HG02763 (cell line): Measurements from ENCODE around the gene KLK3.
"Not testable (repeated sequence)": the region's sequence is repeated elsewhere in the genome, so short reads cannot be mapped to it uniquely, and the experiment has no call there.

Source experiments
- ATAC-seq: cut with Tn5 transposase; IDR thresholded peaks from one replicate; pipeline ENCODE4 v1.9.1; 2021; ENCODE audit warnings: mild to moderate bottlenecking, moderate library complexity; ENCODE audit not compliant: unreplicated experiment

KLK3 gene

DNA sequence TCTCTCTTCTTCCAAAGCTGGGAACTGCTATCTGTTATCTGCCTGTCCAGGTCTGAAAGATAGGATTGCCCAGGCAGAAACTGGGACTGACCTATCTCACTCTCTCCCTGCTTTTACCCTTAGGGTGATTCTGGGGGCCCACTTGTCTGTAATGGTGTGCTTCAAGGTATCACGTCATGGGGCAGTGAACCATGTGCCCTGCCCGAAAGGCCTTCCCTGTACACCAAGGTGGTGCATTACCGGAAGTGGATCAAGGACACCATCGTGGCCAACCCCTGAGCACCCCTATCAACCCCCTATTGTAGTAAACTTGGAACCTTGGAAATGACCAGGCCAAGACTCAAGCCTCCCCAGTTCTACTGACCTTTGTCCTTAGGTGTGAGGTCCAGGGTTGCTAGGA is 5.1 kb downstream of the KLK3 start:
- no peak for ATAC-seq

DNA sequence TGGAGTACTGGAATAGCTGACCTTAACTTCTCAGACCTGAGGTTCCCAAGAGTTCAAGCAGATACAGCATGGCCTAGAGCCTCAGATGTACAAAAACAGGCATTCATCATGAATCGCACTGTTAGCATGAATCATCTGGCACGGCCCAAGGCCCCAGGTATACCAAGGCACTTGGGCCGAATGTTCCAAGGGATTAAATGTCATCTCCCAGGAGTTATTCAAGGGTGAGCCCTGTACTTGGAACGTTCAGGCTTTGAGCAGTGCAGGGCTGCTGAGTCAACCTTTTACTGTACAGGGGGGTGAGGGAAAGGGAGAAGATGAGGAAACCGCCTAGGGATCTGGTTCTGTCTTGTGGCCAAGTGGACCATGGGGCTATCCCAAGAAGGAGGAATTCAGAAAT is 6.3 kb downstream of the KLK3 start:
- ATAC-seq = no peak

DNA sequence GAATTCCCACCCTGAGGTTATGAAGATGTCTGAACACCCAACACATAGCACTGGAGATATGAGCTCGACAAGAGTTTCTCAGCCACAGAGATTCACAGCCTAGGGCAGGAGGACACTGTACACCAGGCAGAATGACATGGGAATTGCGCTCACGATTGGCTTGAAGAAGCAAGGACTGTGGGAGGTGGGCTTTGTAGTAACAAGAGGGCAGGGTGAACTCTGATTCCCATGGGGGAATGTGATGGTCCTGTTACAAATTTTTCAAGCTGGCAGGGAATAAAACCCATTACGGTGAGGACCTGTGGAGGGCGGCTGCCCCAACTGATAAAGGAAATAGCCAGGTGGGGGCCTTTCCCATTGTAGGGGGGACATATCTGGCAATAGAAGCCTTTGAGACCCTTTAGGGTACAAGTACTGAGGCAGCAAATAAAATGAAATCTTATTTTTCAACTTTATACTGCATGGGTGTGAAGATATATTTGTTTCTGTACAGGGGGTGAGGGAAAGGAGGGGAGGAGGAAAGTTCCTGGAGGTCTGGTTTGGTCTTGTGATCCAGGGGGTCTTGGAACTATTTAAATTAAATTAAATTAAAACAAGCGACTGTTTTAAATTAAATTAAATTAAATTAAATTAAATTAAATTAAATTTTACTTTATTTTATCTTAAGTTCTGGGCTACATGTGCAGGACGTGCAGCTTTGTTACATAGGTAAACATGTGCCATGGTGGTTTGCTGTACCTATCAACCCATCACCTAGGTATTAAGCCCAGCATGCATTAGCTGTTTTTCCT is 7.0 kb downstream of the KLK3 start:
- ATAC-seq = no peak

DNA sequence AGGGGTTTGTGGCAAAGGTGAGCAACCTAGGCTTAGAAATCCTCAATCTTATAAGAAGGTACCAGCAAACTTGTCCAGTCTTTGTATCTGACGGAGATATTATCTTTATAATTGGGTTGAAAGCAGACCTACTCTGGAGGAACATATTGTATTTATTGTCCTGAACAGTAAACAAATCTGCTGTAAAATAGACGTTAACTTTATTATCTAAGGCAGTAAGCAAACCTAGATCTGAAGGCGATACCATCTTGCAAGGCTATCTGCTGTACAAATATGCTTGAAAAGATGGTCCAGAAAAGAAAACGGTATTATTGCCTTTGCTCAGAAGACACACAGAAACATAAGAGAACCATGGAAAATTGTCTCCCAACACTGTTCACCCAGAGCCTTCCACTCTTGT is 14.8 kb downstream of the KLK3 start:
- ATAC-seq = no peak

DNA sequence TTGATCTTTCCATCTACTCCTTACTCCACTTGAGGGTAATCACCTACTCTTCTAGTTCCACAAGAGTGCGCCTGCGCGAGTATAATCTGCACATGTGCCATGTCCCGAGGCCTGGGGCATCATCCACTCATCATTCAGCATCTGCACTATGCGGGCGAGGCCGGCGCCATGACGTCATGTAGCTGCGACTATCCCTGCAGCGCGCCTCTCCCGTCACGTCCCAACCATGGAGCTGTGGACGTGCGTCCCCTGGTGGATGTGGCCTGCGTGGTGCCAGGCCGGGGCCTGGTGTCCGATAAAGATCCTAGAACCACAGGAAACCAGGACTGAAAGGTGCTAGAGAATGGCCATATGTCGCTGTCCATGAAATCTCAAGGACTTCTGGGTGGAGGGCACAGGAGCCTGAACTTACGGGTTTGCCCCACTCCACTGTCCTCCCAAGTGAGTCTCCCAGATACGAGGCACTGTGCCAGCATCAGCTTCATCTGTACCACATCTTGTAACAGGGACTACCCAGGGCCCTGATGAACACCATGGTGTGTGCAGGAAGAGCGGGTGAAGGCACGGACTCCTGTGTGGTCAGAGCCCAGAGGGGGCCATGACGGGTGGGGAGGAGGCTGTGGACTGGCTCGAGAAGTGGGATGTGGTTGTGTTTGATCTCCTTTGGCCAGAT is 15.8 kb downstream of the KLK3 start:
- no peak for ATAC-seq

DNA sequence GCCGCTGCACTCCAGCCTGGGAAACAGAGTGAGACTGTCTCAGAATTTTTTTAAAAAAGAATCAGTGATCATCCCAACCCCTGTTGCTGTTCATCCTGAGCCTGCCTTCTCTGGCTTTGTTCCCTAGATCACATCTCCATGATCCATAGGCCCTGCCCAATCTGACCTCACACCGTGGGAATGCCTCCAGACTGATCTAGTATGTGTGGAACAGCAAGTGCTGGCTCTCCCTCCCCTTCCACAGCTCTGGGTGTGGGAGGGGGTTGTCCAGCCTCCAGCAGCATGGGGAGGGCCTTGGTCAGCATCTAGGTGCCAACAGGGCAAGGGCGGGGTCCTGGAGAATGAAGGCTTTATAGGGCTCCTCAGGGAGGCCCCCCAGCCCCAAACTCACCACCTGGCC is 18.3 kb downstream of the KLK3 start, which contains the start of gene KLK2:
Gene KLK2, plus strand, starts transcription at position 384 of the 400 bp plus-strand sequence. CDS start 35 bp downstream, outside the sequence.
- no peak for ATAC-seq

DNA sequence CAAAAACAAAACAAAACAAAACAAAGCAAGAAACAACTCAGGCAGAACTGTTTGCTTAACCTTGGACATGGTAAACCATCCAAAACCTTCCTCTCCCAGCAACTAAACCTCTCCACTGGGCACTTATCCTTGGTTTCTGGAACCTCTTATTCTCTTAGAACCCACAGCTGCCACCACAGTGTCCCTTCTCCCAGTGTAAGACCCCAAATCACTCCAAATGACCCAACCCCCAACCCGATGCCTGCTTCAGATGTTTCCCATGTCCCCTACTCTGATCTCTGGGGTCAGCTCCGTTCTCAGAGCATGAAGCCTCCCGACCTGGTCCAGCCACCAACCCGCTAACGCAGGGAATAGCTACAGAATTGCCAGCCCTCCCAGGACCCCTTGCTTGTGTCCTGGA is 19.5 kb downstream of the KLK3 start:
- no peak for ATAC-seq

DNA sequence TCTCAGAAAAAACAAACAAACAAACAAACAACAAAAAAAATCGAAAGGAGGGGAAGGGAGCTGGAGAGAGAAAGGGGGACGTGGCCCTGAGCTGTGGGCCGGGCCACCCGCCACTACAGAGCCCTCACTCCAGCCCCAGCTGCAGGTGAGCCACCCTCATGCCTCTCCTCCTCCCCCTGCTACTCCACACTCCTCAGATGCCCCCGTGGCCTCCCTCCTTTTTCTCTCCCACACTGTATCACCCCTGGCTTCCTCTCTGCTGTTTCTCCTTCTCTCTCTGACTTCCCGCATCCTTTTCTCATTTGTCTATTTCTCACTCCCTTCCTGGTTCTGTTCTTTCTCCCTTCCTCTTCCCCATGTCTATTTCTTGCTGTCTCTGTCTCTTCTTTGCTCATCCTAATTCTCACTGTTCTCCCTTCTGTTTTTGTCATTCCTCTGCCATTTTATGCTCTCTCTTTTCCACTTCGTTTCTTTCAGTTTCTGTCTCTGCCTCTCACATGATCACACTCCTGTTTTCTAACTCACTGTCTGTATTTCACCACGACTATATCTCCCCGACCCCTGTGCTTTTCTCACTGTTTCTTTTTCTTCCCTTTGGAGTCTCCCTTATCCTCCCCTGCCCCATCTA is 21.2 kb downstream of the KLK3 start:
- no peak for ATAC-seq

DNA sequence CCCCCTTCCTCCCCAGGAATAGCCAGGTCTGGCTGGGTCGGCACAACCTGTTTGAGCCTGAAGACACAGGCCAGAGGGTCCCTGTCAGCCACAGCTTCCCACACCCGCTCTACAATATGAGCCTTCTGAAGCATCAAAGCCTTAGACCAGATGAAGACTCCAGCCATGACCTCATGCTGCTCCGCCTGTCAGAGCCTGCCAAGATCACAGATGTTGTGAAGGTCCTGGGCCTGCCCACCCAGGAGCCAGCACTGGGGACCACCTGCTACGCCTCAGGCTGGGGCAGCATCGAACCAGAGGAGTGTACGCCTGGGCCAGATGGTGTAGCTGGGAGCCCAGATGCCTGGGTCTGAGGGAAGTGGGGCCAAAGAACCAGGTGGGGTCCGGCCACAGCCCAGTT is 21.7 kb downstream of the KLK3 start:
- ATAC-seq = no peak

DNA sequence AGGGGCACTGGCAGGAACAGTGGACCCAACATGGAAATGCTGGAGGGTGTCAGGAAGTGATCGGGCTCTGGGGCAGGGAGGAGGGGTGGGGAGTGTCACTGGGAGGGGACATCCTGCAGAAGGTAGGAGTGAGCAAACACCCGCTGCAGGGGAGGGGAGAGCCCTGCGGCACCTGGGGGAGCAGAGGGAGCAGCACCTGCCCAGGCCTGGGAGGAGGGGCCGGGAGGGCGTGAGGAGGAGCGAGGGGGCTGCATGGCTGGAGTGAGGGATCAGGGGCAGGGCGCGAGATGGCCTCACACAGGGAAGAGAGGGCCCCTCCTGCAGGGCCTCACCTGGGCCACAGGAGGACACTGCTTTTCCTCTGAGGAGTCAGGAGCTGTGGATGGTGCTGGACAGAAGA is 22.6 kb downstream of the KLK3 start:
- ATAC-seq = no peak

DNA sequence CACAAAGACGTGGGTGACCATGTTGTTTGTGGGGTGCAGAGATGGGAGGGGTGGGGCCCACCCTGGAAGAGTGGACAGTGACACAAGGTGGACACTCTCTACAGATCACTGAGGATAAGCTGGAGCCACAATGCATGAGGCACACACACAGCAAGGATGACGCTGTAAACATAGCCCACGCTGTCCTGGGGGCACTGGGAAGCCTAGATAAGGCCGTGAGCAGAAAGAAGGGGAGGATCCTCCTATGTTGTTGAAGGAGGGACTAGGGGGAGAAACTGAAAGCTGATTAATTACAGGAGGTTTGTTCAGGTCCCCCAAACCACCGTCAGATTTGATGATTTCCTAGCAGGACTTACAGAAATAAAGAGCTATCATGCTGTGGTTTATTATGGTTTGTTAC is 24.1 kb downstream of the KLK3 start:
- ATAC-seq = no peak

DNA sequence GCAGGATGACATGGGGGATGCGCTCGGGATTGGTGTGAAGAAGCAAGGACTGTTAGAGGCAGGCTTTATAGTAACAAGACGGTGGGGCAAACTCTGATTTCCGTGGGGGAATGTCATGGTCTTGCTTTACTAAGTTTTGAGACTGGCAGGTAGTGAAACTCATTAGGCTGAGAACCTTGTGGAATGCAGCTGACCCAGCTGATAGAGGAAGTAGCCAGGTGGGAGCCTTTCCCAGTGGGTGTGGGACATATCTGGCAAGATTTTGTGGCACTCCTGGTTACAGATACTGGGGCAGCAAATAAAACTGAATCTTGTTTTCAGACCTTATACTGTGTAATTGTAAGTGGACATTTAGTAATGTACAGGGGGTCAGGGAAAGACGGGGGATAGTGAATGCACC is 25.5 kb downstream of the KLK3 start:
- no peak for ATAC-seq

DNA sequence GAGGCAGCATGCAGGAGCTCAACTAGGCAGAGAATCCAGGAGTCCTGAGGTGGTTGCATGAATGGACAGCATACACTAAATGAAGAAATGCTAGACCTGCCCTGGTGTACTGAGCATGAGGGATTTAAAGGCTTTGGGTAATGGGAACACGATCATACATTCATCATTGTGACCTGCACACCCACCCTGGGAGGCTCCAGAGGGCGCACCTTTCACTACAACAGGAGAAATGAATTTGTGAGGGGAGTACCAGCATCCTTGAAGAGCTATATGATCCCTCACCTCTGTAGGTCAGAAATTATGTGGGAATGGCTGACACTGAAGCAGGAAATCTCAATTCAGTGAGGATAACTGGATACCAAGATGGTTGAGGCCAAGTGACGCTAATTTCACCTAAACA is 27.5 kb downstream of the KLK3 start:
- ATAC-seq = no peak

DNA sequence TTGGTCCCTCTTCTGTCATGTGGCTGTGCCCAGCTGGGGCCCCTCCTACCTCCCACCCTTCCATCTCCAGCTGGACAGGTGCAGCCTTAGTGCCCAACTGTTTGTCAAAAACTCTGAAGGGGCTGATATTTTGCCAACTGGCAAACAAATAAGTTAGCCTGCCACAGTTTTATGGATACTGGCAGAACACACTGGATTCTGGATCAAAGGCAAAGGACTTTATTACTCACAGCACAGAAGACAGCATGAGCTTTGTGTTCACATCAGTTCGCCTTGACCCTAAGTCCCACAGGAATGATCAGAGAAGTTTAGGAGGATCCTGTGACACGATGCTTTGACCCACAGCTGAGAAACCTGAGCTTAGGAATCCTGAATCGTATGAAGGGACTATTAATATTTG is 34.9 kb downstream of the KLK3 start:
- ATAC-seq = no peak

DNA sequence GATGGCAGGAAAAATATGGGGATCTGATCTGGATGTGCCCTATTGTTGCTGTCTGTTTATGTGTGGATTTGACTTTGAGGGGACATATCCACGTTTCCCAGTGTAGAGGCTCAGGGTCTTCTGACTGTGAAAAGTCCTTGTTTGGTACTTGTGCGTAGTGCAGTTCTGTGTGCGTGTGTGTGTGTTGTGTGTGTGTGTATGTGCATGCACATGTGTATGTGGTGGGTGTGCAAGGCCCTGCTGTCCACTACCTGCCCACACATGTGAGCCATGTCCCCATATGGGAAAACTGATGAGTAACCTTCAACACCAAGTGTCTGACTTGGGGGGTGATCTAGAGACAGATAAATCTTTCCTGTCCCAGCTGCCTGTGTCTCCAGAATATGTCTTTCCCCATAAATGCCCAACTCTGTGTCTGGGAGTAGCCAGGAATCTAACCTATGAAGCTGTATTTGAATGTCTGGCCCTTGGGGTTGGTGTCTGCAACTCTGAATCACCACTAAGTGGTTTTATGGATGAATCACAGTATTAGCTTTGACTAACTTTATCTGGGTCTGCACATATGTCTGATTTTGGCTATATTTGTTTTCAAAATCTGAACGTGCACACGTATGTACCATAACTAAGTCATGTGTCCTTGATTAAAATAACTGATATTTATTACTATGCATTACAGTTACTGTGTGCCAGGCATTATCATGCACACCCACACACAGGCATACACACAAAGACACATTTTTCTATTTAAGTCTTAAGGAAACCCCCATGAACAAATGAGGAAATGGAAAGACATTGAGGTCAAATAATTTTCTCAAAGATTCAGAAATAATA is 35.9 kb downstream of the KLK3 start:
- ATAC-seq = no peak

DNA sequence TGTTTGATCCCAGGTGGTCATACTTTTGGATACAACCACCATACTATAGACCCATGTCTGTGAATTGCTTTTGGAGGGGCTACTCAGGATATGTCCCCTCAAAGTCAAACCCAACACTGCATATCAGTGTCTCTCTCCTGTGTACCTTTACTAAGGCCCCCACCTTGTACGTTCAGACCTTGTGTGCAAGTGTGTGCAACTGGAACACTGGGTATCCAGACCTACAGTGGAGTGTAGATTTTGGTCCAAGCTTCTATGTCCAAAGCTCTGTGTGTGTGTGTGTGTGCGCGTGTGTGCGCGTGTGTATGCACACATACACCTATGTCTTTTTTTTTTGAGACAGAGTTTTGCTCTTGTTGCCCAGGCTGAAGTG is 36.5 kb downstream of the KLK3 start:
- no peak for ATAC-seq

DNA sequence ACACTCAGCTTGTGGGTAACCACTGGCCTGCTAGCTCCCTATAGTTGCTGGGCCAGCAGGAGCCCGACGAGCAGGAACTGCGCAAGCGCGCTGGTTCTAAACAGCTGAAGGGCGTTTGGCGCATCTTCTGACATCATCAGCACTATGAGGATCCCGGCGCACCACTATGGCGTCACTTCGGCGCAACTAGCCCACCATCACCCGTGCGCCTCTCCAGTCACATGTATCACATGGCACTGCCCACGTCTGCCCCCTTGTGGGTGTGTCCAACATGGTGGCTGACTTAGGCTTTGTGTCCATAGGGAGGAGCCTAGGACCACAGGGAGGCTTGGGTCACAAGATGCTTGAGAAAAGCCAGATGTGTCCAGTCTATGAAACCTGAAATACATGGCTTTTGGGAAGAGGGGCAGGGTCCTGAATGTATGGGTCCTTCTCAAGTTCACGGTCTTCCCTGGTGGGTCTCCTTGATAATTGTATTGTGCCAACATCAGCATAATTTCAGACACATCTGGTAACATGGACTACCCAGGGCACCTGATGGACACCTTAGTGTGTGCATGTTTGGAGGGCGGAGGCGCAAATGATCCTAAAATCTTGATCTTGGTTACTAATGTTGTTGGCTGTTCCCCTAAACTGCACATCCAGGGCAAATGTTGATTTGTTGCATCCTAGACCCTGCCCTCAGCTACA is 38.5 kb downstream of the KLK3 start:
- no peak for ATAC-seq

DNA sequence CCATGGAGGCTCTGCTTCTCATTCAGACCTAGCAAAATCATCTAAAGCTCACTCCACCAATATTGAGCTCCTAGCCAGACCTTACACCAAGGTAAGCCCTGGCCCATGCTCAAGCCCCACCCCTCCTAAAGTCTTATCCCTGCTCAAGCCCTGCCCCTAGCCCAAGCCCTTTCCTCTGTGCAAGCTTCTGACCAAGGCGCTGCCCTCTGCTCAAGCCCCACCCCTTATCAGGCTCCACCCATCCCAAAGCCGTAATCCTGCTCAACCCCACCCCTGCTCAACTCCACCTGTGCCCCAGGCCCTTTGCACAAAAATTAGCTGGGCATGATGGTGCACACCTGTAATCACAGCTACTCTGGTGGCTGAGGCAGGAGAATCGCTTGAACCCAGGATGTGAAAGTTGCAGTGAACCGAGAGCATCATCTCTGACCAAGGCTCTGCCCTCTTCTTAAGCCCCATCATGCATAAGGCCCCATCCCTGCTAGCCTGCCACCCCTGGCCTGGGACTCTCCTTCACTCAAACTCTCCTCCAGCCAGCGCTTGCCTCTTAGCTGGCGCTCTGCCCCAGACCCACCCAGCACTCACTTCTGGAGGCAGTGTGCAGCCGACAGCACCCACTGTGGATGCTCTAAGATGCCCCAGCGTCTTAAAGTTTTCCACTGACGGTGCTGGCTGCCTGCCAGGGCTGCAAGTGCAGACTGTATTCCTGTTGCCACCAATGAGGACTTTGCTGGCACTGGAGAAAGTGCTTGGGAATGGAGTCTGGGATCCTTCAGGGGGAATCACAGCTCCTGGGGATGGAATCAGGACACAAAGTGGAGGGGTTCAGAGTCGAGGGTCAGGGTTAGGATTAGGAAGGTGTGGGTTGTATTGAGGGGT is 40.0 kb downstream of the KLK3 start:
- no peak for ATAC-seq

DNA sequence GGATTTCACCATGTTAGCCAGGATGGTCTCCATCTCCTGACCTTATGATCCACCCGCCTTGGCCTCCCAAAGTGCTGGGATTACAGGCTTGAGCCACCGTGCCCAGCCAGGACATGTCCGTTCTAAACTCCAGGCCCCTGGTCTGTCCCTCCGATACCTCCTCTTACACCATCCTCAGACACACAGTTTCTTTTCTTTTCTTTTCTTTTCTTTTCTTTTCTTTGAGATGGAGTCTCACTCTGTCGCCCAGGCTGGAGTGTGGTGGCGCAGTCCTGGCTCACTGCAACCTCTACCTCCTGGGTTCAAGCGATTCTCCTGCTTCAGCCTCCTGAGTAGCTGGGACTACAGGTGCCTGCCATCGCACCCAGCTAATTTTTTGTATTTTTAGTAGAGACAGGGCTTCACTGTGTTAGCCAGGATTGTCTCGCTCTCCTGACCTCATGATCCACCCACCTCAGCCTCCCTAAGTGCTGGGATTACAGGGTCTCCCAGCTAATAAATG is 41.4 kb downstream of the KLK3 start:
- not testable (repeated sequence) for ATAC-seq
